ENCODE measurements around the gene FAIM2.

- no peak for TF ChIP-seq CTCF (IDR thresholded peaks at IDR 0.05; ENCODE audit: poor library complexity)
- no peak for TF ChIP-seq EZH2 (IDR thresholded peaks at IDR 0.05; ENCODE audit: borderline replicate concordance)
Observed at GRCh38 chr12:49871263-49871561, 32.5 kb downstream of the FAIM2 start.

All from hepatocyte (in vitro differentiated cells).